MM.1S (cell line): Measurements from ENCODE around the gene TSPAN4.

ENCODE experiments used
- DNase-seq: peaks from one replicate; pipeline ENCODE4 v3.0.0-alpha.2; 2015
- H2AFZ ChIP-seq: fragments of 300-600 bp; sonication (generic); 2 replicates; pipeline ENCODE4 v1.6.0; 2016; ENCODE audit warnings: antibody characterized with exemption, low read length
- H3F3A ChIP-seq: fragments of 300-600 bp; sonication (generic); 2 replicates; pipeline ENCODE4 v1.6.1; 2016; ENCODE audit warnings: mild to moderate bottlenecking, antibody characterized with exemption, low read length, moderate library complexity, mixed read lengths; ENCODE audit not compliant: insufficient read depth
- H3K27ac ChIP-seq: fragments of 300-600 bp; sonication (generic); 2 replicates; pipeline ENCODE4 v1.5.1; 2016; ENCODE audit warnings: mild to moderate bottlenecking, low read length
- H3K27me3 ChIP-seq: fragments of 300-600 bp; sonication (generic); replicated peaks from 2 replicates; pipeline ENCODE4 v1.6.0; 2016; ENCODE audit warnings: low read length; ENCODE audit not compliant: insufficient read depth
- H3K36me3 ChIP-seq: fragments of 300-600 bp; sonication (generic); replicated peaks from 2 replicates; pipeline ENCODE4 v1.6.1; 2016; ENCODE audit warnings: mild to moderate bottlenecking, low read length, mixed read lengths; ENCODE audit not compliant: insufficient read depth
- H3K4me1 ChIP-seq: fragments of 300-600 bp; sonication (generic); 2 replicates; pipeline ENCODE4 v1.6.1; 2016; ENCODE audit warnings: low read length, mixed read lengths
- H3K4me2 ChIP-seq: fragments of 300-600 bp; sonication (generic); 2 replicates; pipeline ENCODE4 v1.6.0; 2016; ENCODE audit warnings: low read depth, low read length
- H3K4me3 ChIP-seq: fragments of 300-600 bp; sonication (generic); 2 replicates; pipeline ENCODE4 v1.5.1; 2016; ENCODE audit warnings: low read length, mixed read lengths
- H3K79me2 ChIP-seq: fragments of 300-600 bp; sonication (generic); 2 replicates; pipeline ENCODE4 v1.6.1; 2016; ENCODE audit warnings: mixed run types, low read length, mixed read lengths
- H3K9ac ChIP-seq: fragments of 300-600 bp; sonication (generic); 2 replicates; pipeline ENCODE4 v1.6.1; 2016; ENCODE audit warnings: low read length, mixed read lengths
- H3K9me2 ChIP-seq: fragments of 300-600 bp; sonication (generic); replicated peaks from 2 replicates; pipeline ENCODE4 v1.6.1; 2016; ENCODE audit warnings: mild to moderate bottlenecking, low read length, mixed read lengths; ENCODE audit not compliant: insufficient read depth
- H3K9me3 ChIP-seq: fragments of 300-600 bp; sonication (generic); replicated peaks from 2 replicates; pipeline ENCODE4 v1.6.1; 2016; ENCODE audit warnings: mild to moderate bottlenecking, low read length, mixed read lengths; ENCODE audit not compliant: insufficient read depth
- H4K20me1 ChIP-seq: fragments of 300-600 bp; sonication (generic); 2 replicates; pipeline ENCODE4 v1.6.1; 2016; ENCODE audit warnings: mild to moderate bottlenecking, low read length, moderate library complexity, mixed read lengths; ENCODE audit not compliant: insufficient read depth
- CTCF ChIP-seq: fragments of 300-600 bp; sonication (generic); IDR thresholded peaks from 2 replicates; pipeline ENCODE4 v1.5.1; 2016; ENCODE audit warnings: antibody characterized with exemption, low read length, mixed read lengths
- EZH2 ChIP-seq: fragments of 300-600 bp; sonication (generic); optimal IDR thresholded peaks from 2 replicates; pipeline ENCODE3; 2017; ENCODE audit warnings: low read depth, mild to moderate bottlenecking, antibody characterized with exemption, low read length, mixed read lengths
- EZH2phosphoT487 ChIP-seq: fragments of 300-600 bp; sonication (generic); IDR thresholded peaks from 2 replicates; pipeline ENCODE4 v1.6.1; 2018; ENCODE audit warnings: antibody characterized with exemption, low read length

TSPAN4 gene

DNA sequence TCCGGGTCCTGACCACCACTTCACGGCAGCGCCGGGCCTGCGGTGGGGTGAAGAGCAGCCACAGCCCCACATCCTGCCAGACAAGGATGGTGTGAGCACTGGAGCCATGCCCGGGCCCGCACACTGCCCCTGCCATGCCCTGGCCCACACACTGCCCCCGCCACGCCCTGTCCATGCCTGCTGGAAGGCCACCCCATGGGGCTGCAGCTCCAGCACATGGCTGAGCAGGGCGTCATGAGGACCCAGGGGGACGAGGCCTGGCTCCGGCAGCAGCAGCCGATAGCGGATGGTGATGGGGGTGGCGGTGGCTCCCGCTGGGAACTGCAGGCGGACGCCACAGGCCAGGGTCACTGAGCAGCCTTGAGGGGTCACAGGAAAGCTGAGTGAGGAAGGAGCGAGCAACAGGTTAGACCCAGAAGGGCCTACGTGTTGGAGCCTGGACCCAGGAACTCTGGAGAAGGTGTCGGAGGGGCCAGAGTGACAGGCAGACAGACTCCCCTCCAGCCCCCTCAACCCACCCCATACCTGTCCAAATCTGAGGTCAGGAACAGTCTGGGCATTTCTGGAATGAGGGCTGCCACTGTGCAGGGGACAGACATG, 40.5 kb upstream of the TSPAN4 start:
- no peaks in the 10 kb centered on the region for H3K9me2 ChIP-seq
- H3K27me3 ChIP-seq: no peaks in the 10 kb centered on the region
- peaks cover 34% of the 10 kb centered on the region for H3K79me2 ChIP-seq
- H3K27ac ChIP-seq: no peak overlapping the region
- H3K4me3 ChIP-seq: no peak overlapping the region
- no peak overlapping the region for H2AFZ ChIP-seq
- no peak overlapping the region for H3K9ac ChIP-seq
- H3F3A ChIP-seq: peaks cover 19% of the 10 kb centered on the region
- H3K4me1 ChIP-seq: 0 out of 2 replicates have a peak, but pooled peaks cover 5% of the 10 kb centered on the region
- TF ChIP-seq EZH2phosphoT487: no peak
- TF ChIP-seq CTCF: no peak
- TF ChIP-seq EZH2: no peak
- H3K9me3 ChIP-seq: no peaks in the 10 kb centered on the region
- DNase-seq: no peak
- no peak overlapping the region for H3K4me2 ChIP-seq
- no peaks in the 10 kb centered on the region for H4K20me1 ChIP-seq
- no peaks in the 10 kb centered on the region for H3K36me3 ChIP-seq

- Histone ChIP-seq H3K9me2 (no peaks in the 10 kb centered on the region), H3K4me2 (peak overlapping the region; percentile 2; the same call in 1 of the 2 replicates), H4K20me1 (no peaks in the 10 kb centered on the region), H3F3A (peaks cover 14% of the 10 kb centered on the region), H3K4me1 (0 out of 2 replicates have a peak, but pooled peaks cover 5% of the 10 kb centered on the region), H3K79me2 (peaks cover 33% of the 10 kb centered on the region), H3K4me3 (no peak overlapping the region), H3K27ac (no peak overlapping the region), H3K9me3 (no peaks in the 10 kb centered on the region), H2AFZ (no peak overlapping the region), H3K27me3 (no peaks in the 10 kb centered on the region), H3K36me3 (no peaks in the 10 kb centered on the region), H3K9ac (no peak overlapping the region)
- no peak for DNase-seq
- TF ChIP-seq EZH2 (no peak), EZH2phosphoT487 (no peak), CTCF (no peak)
Observed at GRCh38 chr11:802693-803466, 39.8 kb upstream of the TSPAN4 start.

DNA sequence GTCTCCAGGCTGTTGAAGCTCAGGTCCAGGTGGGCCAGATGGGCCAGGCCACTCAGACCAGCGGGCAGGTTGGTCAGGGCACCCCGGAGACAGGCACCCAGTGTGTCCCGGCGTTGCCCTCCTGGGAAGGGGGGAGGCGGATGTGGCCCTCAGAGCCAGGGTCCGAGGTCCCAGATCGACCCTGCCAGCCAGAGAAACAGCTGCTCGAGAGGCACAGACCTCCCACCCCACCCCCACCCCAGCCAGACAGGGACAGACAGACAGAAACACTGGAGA, 39.2 kb upstream of the TSPAN4 start:
- H3K27ac ChIP-seq: no peak overlapping the region
- H4K20me1 ChIP-seq: no peaks in the 10 kb centered on the region
- no peak for DNase-seq
- H3K9me3 ChIP-seq: no peaks in the 10 kb centered on the region
- peaks cover 6% of the 10 kb centered on the region; the same call in 1 of the 2 replicates for H3K4me1 ChIP-seq
- H3K4me2 ChIP-seq: peak overlapping the region; percentile 98; the same call in 1 of the 2 replicates
- peaks cover 36% of the 10 kb centered on the region for H3K79me2 ChIP-seq
- no peaks in the 10 kb centered on the region for H3K9me2 ChIP-seq
- no peaks in the 10 kb centered on the region for H3K27me3 ChIP-seq
- peak overlapping the region; percentile 95; the same call in 1 of the 2 replicates for H3K4me3 ChIP-seq
- no peaks in the 10 kb centered on the region for H3K36me3 ChIP-seq
- TF ChIP-seq CTCF (no peak), EZH2 (no peak)
- peaks cover 13% of the 10 kb centered on the region for H3F3A ChIP-seq
- no peak overlapping the region for H2AFZ ChIP-seq
- H3K9ac ChIP-seq: no peak overlapping the region
